GM12801 (cell line): ENCODE results near the gene PGR.

ENCODE experiments used
- CTCF ChIP-seq: IDR thresholded peaks from one replicate; pipeline ENCODE4 v1.5.1; 2011; ENCODE audit warnings: control low read depth; ENCODE audit not compliant: insufficient read length; ENCODE audit errors: extremely low read depth

Gene PGR

GRCh38 chr11:101129203-101129943 is at the start of gene PGR:
Gene PGR (minus strand): TSS chr11:101129813. CDS start chr11:101129070, 743 bp downstream.
- no peak for TF ChIP-seq CTCF

- TF ChIP-seq CTCF = no peak
These were observed 46.8 kb upstream of the PGR start for GRCh38 chr11:101176381-101176780.

- TF ChIP-seq CTCF = no peak
These were observed 40.3 kb upstream of the PGR start for GRCh38 chr11:101169944-101170343.

- no peak for TF ChIP-seq CTCF
These were observed 36.4 kb upstream of the PGR start for GRCh38 chr11:101166038-101166437.

GRCh38 chr11:101158119-101158518 is 28.5 kb upstream of the PGR start:
- TF ChIP-seq CTCF = no peak

- TF ChIP-seq CTCF = no peak
These were observed 8.8 kb upstream of the PGR start for GRCh38 chr11:101138245-101138930.

- no peak for TF ChIP-seq CTCF
These were observed 3.6 kb upstream of the PGR start for GRCh38 chr11:101133190-101133589.
